ENCODE results near the gene TSEN15.

DNA sequence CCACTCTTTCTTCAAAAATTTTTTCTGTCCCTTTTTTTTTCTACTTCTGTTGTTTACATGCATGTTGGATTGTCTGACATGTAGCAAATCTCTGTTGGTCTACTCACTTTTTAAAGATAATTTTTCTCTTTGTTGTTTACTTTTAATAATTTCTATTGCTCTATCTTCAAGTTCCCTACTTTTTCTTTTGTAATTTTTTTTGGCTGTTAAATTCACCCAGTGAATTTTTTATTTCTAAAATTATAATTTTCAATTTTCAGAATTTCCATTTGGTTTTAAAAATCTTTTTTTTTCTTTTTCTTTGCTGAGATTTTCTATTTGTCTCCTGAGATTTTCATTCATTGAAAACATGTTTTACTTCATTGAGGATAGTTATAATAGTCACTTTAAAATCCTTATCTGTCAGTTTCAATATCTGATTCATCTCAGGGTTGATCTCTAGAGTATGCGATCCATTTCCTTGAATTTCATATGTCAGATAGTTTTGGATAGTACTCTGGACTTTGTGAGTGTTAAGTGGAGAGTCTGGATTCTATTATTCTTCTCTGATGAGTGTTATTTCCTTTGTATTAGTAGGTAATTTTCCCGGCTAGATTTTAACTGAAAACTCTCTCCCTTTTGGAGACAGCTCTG lies 1.6 kb upstream of the TSEN15 start:
- TF ChIP-seq, protein P1, sequence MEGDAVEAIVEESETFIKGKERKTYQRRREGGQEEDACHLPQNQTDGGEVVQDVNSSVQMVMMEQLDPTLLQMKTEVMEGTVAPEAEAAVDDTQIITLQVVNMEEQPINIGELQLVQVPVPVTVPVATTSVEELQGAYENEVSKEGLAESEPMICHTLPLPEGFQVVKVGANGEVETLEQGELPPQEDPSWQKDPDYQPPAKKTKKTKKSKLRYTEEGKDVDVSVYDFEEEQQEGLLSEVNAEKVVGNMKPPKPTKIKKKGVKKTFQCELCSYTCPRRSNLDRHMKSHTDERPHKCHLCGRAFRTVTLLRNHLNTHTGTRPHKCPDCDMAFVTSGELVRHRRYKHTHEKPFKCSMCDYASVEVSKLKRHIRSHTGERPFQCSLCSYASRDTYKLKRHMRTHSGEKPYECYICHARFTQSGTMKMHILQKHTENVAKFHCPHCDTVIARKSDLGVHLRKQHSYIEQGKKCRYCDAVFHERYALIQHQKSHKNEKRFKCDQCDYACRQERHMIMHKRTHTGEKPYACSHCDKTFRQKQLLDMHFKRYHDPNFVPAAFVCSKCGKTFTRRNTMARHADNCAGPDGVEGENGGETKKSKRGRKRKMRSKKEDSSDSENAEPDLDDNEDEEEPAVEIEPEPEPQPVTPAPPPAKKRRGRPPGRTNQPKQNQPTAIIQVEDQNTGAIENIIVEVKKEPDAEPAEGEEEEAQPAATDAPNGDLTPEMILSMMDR (IDR thresholded peaks at IDR 0.05; ENCODE audit: low read depth, low read length, poor library complexity, severe bottlenecking), result no peak
- no peak for TF ChIP-seq EZH2phosphoT487 (IDR thresholded peaks at IDR 0.05; ENCODE audit: borderline replicate concordance, low read length)
